OCI-LY7 (cell line): ENCODE data around the gene ECM2. TPM values are rescaled to one million over a fixed set of nuclear protein-coding genes. Genes with fewer than 3 reads are reported as not detected.

Experiments
- BruUV-seq: library from RNA; stranded (reverse); fragments of 400-500 nt; replicated peaks from 2 replicates; lab custom pipeline; 2021; lab: Mats Ljungman, UMichigan
- CTCF ChIA-PET: fragments of 300-600 bp; sonication (Branson Sonifier 250); formaldehyde crosslinking; loops from one replicate; lab custom pipeline; 2022; ENCODE audit warnings: antibody characterized with exemption; ENCODE audit not compliant: unreplicated experiment; lab: Charles Lee
- POLR2A ChIA-PET: fragments of 300-600 bp; sonication (Branson Sonifier 250); formaldehyde crosslinking; loops from one replicate; lab custom pipeline; 2022; ENCODE audit warnings: antibody characterized with exemption; lab: Charles Lee
- DNase-seq: peaks from one replicate; pipeline ENCODE4 v3.0.0-alpha.2; 2015; ENCODE audit warnings: low spot score
- H2AFZ ChIP-seq: fragments of 200-600 bp; sonication (generic), shearing (Covaris generic); 2 replicates; pipeline ENCODE4 v1.6.1; 2014; ENCODE audit warnings: mild to moderate bottlenecking, antibody characterized with exemption, low read length, moderate library complexity
- H3K27ac ChIP-seq: fragments of 200-600 bp; sonication (generic); 2 replicates; pipeline ENCODE4 v1.5.1; 2014; ENCODE audit warnings: mixed run types, low read depth, mild to moderate bottlenecking, moderate library complexity, low read length, inconsistent platforms; ENCODE audit not compliant: poor library complexity, severe bottlenecking
- H3K36me3 ChIP-seq: fragments of 200-600 bp; sonication (generic); 2 replicates; pipeline ENCODE4 v1.6.1; 2014; ENCODE audit warnings: mild to moderate bottlenecking, antibody characterized with exemption, low read length, moderate library complexity, mixed read lengths; ENCODE audit not compliant: insufficient read depth
- H3K4me1 ChIP-seq: fragments of 200-600 bp; sonication (generic); 2 replicates; pipeline ENCODE4 v1.5.1; 2014; ENCODE audit warnings: mild to moderate bottlenecking, low read length; ENCODE audit not compliant: insufficient read depth, poor library complexity, severe bottlenecking
- H3K4me2 ChIP-seq: fragments of 200-600 bp; sonication (generic); 2 replicates; pipeline ENCODE4 v1.6.1; 2014; ENCODE audit warnings: mild to moderate bottlenecking, low read length
- H3K4me3 ChIP-seq: fragments of 200-600 bp; sonication (generic); 2 replicates; pipeline ENCODE4 v1.5.1; 2014; ENCODE audit warnings: mild to moderate bottlenecking, low read depth, low read length; ENCODE audit not compliant: poor library complexity, severe bottlenecking
- H3K79me2 ChIP-seq: fragments of 200-600 bp; sonication (generic); 2 replicates; pipeline ENCODE4 v1.6.1; 2016; ENCODE audit warnings: low read depth, mild to moderate bottlenecking, low read length, moderate library complexity, mixed read lengths; ENCODE audit not compliant: insufficient read depth
- H3K9me2 ChIP-seq: fragments of 200-600 bp; sonication (generic); 2 replicates; pipeline ENCODE4 v1.6.1; 2016; ENCODE audit warnings: mild to moderate bottlenecking, low read length, mixed read lengths; ENCODE audit not compliant: insufficient read depth
- H3K9me3 ChIP-seq: fragments of 200-600 bp; sonication (generic); 2 replicates; pipeline ENCODE4 v1.6.1; 2014; ENCODE audit warnings: mild to moderate bottlenecking, mixed run types, low read length, mixed read lengths
- H4K20me1 ChIP-seq: fragments of 200-600 bp; sonication (generic); 2 replicates; pipeline ENCODE4 v1.6.1; 2014; ENCODE audit warnings: mild to moderate bottlenecking, antibody characterized with exemption, low read length, moderate library complexity, mixed read lengths; ENCODE audit not compliant: insufficient read depth
- EZH2phosphoT487 ChIP-seq: fragments of 200-600 bp; sonication (generic); IDR thresholded peaks from 2 replicates; pipeline ENCODE4 v1.6.1; 2018; ENCODE audit warnings: low read depth, borderline replicate concordance, mild to moderate bottlenecking, mixed run types, antibody characterized with exemption, low read length, moderate library complexity, mixed read lengths
- intact Hi-C: fragments of 100-400 bp; cut with micrococcal nuclease; formaldehyde crosslinking; loops from one replicate; pipeline ENCODE4 v1.10.0; 2022; ENCODE audit not compliant: unreplicated experiment
- total RNA-seq, 2 experiments: library from RNA; depleted of rRNA in 1 of 2; stranded (reverse); fragments of >200 nt in 1 of 2; shearing (Covaris generic) in 1 of 2; gene quantifications; 2 replicates each; pipeline ENCODE4 v1.2.3, GENCODE V29; 2014 to 2022
- TF ChIP-seq, protein P1 (sequence below): fragments of 200-600 bp; sonication (generic); conservative IDR thresholded peaks from 2 replicates; pipeline ENCODE4 v1.5.1; 2014; ENCODE audit warnings: mild to moderate bottlenecking, antibody characterized with exemption, low read length, moderate library complexity, mixed read lengths

ECM2 gene
- total RNA-seq, 2 experiments from 2014 or later, result not detected

DNA sequence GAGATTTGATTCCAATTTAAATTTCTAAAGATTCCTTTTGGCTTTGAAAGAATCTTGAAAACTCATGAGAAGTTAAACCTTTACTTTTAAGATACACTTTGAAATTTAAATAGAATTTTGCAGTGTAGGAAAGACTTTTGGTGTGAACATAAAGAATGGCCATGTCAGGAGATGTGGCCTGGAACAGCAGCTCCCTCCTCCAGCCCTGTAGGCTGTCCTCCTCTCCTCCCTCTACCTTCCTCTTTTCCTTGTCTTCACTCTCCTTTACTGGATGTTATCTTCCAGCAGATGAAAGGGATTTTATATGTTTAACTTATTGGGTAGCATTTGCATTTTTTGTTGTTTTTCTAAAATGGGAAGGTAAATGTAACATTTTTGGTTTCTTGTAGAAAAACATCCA, 72.4 kb downstream of the ECM2 start:
- H3K27ac ChIP-seq, result no peak overlapping the region
- intact Hi-C loops, result no loop called here
- no peaks in the 10 kb centered on the region for H3K9me3 ChIP-seq
- H3K9me2 ChIP-seq, result no peaks in the 10 kb centered on the region
- no TSS peak for BruUV-seq
- no peaks in the 10 kb centered on the region for H3K36me3 ChIP-seq
- ChIA-PET POLR2A (interaction anchor here (0.7 kb wide), 1 partner anchor 144 kb away, joined by 4 read pairs; no protein-coding TSS in a partner anchor), CTCF (no interaction called here)
- H3K79me2 ChIP-seq, result no peaks in the 10 kb centered on the region
- no peaks in the 10 kb centered on the region for H3K4me1 ChIP-seq
- DNase-seq, result no peak
- no peaks in the 10 kb centered on the region for H4K20me1 ChIP-seq
- no peak overlapping the region for H3K4me2 ChIP-seq
- H3K4me3 ChIP-seq, result no peak overlapping the region
- no peak overlapping the region for H2AFZ ChIP-seq
- TF ChIP-seq, protein P1, sequence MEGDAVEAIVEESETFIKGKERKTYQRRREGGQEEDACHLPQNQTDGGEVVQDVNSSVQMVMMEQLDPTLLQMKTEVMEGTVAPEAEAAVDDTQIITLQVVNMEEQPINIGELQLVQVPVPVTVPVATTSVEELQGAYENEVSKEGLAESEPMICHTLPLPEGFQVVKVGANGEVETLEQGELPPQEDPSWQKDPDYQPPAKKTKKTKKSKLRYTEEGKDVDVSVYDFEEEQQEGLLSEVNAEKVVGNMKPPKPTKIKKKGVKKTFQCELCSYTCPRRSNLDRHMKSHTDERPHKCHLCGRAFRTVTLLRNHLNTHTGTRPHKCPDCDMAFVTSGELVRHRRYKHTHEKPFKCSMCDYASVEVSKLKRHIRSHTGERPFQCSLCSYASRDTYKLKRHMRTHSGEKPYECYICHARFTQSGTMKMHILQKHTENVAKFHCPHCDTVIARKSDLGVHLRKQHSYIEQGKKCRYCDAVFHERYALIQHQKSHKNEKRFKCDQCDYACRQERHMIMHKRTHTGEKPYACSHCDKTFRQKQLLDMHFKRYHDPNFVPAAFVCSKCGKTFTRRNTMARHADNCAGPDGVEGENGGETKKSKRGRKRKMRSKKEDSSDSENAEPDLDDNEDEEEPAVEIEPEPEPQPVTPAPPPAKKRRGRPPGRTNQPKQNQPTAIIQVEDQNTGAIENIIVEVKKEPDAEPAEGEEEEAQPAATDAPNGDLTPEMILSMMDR, result no peak
- TF ChIP-seq EZH2phosphoT487, result no peak

DNA sequence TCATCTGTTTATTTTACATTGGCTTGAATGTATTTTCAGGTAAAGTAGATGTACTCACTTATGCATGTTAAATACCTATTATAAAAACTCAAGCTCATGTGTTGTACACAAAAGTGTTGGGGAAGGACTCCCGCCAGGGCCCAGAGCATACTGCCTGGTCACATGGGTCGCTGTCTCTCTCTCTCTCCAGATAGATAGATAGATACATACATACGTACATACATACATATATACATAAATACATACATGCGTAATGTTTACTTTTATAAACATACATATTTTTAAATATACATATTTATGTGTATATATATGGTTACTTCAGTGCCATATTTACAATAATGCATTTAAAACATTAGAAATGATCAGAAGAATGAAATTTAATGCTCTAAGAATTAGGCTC, 78.2 kb downstream of the ECM2 start:
- CTCF ChIA-PET, result no interaction called here
- no TSS peak for BruUV-seq
- Histone ChIP-seq H3K4me1 (no peaks in the 10 kb centered on the region), H3K9me2 (no peaks in the 10 kb centered on the region), H2AFZ (no peak overlapping the region), H4K20me1 (no peaks in the 10 kb centered on the region), H3K4me3 (no peak overlapping the region), H3K4me2 (no peak overlapping the region), H3K27ac (no peak overlapping the region), H3K9me3 (no peaks in the 10 kb centered on the region), H3K79me2 (no peaks in the 10 kb centered on the region), H3K36me3 (no peaks in the 10 kb centered on the region)
- DNase-seq, result no peak
- POLR2A ChIA-PET, result no interaction called here
- intact Hi-C loops, result no loop called here
- TF ChIP-seq, protein P1, result no peak
- TF ChIP-seq EZH2phosphoT487, result no peak

DNA sequence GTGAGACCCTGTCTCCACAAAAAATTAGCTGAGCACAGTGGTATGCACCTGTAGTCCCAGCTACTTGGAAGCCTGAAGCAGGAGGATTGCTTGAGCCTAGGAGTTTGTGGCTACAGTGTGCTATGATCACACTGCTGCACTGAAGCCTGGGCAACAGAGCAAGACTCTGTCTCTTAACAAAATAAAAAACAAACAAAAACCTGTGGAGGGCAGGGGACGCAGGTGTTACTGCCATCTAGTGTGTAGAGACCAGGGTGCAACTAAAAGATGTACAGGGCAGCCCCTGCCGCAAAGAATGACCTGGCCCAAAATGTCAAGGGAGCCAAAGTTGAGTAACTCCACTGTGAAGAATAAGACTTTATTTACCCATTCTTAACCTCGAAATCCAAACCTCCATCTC, 80.6 kb downstream of the ECM2 start:
- no peaks in the 10 kb centered on the region for H3K79me2 ChIP-seq
- no peak overlapping the region for H3K27ac ChIP-seq
- no peak overlapping the region for H3K4me2 ChIP-seq
- no peaks in the 10 kb centered on the region for H4K20me1 ChIP-seq
- DNase-seq, result peak; percentile 15
- no peaks in the 10 kb centered on the region for H3K36me3 ChIP-seq
- no peaks in the 10 kb centered on the region for H3K4me1 ChIP-seq
- POLR2A ChIA-PET, result no interaction called here
- no peaks in the 10 kb centered on the region for H3K9me2 ChIP-seq
- CTCF ChIA-PET, result no interaction called here
- no peak overlapping the region for H3K4me3 ChIP-seq
- intact Hi-C loops, result no loop called here
- BruUV-seq, result no TSS peak
- H3K9me3 ChIP-seq, result no peaks in the 10 kb centered on the region
- H2AFZ ChIP-seq, result no peak overlapping the region
- no peak for TF ChIP-seq EZH2phosphoT487
- TF ChIP-seq, protein P1, result peak; percentile 78
